Measurements from ENCODE around the gene TAOK3. TPM values are rescaled to one million over a fixed set of nuclear protein-coding genes. Genes with fewer than 3 reads are reported as not detected.

The TAOK3 gene
- total and polyA plus RNA-seq, 10 of the 15 experiments (the other 5 are each of a cell fraction or from before 2014, with no cell fraction given), result 41.3 to 131 (median 57.8) TPM

DNA sequence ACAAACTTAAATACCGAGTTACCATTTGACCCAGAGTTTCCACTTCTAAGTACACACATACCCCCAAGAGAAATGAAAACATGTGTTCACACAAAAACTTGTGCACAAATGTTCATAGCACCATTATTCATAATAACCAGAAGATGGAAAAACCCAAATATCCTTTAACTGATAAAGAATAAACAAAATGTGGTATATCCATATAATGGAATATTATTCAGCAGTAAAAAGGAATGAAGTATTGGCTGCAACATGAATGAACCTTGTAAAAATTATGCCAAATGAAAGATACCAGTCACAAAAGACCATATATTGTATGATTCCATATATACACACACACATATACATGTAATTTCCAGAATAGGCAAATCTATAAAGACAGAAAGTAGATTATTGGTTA, 116.4 kb downstream of the TAOK3 start:
- ChIA-PET CTCF (interaction anchor here (0.6 kb wide), 1 partner anchor 23 kb away, joined by 3 read pairs; no protein-coding TSS in a partner anchor), SMC1A (ENCODE audit: uncharacterized antibody, unreplicated experiment) (no interaction called here), POLR2A (no interaction called here), RAD21 (ENCODE audit: unreplicated experiment) (interaction anchor here (1.0 kb wide), 1 partner anchor 119 kb away, joined by 4 read pairs; the partner anchor contains the start of gene SUDS3)
- 100% methylated on average over 1 of the region's 1 CpG for WGBS (ENCODE audit: insufficient coverage, insufficient replicate concordance, low lambda C conversion rate, missing lambda C conversion rate)
- Histone ChIP-seq H3K4me1 (ENCODE audit: control insufficient read depth, insufficient read depth, low read length) (no peaks in the 10 kb centered on the region), H3K79me2 (ENCODE audit: control insufficient read depth, insufficient read depth, low read length) (peaks cover 4% of the 10 kb centered on the region), H3K27ac (ENCODE audit: control insufficient read depth, insufficient read depth) (no peak overlapping the region), H3K4me2 (ENCODE audit: control insufficient read depth, insufficient read depth) (no peak overlapping the region), H4K20me1 (ENCODE audit: control insufficient read depth, insufficient read depth) (no peaks in the 10 kb centered on the region), H3K9ac (ENCODE audit: control insufficient read depth, insufficient read depth, low read length) (no peak overlapping the region), H3K27me3 (replicated peaks in 1 of 2; ENCODE audit: control insufficient read depth in 2 of 2, insufficient read depth in 2 of 2, low read length in 1 of 2) (no peaks in the 10 kb centered on the region), H3K36me3 (ENCODE audit: control insufficient read depth in 2 of 2, insufficient read depth in 2 of 2, low read length in 1 of 2) (peaks cover 1 to 10% of the 10 kb centered on the region in 2 experiments; a peak in 3 of 4 replicates), H3K4me3 (no peak overlapping the region), H2AFZ (ENCODE audit: control insufficient read depth, low read depth, low read length) (no peak overlapping the region), H3K9me3 (replicated peaks; ENCODE audit: control insufficient read depth, insufficient read depth, low read length) (no peaks in the 10 kb centered on the region; the same call in 2 of the 3 replicates)
- TF ChIP-seq NR2F1 (conservative IDR thresholded peaks at IDR 0.05) (no peak), FOXM1 (IDR thresholded peaks at IDR 0.05; ENCODE audit: low read depth, low read length) (no peak), CBFB (IDR thresholded peaks at IDR 0.05; ENCODE audit: low read depth) (no peak), RAD21 (IDR thresholded peaks at IDR 0.05; ENCODE audit: insufficient read depth, low read depth, low read length) (no peak), ZNF622 (IDR thresholded peaks at IDR 0.05) (no peak), SPI1 (IDR thresholded peaks at IDR 0.05; ENCODE audit: borderline replicate concordance, insufficient read depth, low read depth, low read length) (no peak), ZNF24 (IDR thresholded peaks at IDR 0.05) (no peak)
- TF ChIP-seq, protein P1, sequence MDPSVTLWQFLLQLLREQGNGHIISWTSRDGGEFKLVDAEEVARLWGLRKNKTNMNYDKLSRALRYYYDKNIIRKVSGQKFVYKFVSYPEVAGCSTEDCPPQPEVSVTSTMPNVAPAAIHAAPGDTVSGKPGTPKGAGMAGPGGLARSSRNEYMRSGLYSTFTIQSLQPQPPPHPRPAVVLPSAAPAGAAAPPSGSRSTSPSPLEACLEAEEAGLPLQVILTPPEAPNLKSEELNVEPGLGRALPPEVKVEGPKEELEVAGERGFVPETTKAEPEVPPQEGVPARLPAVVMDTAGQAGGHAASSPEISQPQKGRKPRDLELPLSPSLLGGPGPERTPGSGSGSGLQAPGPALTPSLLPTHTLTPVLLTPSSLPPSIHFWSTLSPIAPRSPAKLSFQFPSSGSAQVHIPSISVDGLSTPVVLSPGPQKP (IDR thresholded peaks at IDR 0.05; ENCODE audit: low read depth, low read length), result no peak
- TF ChIP-seq, protein P2, sequence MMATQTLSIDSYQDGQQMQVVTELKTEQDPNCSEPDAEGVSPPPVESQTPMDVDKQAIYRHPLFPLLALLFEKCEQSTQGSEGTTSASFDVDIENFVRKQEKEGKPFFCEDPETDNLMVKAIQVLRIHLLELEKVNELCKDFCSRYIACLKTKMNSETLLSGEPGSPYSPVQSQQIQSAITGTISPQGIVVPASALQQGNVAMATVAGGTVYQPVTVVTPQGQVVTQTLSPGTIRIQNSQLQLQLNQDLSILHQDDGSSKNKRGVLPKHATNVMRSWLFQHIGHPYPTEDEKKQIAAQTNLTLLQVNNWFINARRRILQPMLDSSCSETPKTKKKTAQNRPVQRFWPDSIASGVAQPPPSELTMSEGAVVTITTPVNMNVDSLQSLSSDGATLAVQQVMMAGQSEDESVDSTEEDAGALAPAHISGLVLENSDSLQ (IDR thresholded peaks at IDR 0.05), result no peak
- TF ChIP-seq, protein P3, sequence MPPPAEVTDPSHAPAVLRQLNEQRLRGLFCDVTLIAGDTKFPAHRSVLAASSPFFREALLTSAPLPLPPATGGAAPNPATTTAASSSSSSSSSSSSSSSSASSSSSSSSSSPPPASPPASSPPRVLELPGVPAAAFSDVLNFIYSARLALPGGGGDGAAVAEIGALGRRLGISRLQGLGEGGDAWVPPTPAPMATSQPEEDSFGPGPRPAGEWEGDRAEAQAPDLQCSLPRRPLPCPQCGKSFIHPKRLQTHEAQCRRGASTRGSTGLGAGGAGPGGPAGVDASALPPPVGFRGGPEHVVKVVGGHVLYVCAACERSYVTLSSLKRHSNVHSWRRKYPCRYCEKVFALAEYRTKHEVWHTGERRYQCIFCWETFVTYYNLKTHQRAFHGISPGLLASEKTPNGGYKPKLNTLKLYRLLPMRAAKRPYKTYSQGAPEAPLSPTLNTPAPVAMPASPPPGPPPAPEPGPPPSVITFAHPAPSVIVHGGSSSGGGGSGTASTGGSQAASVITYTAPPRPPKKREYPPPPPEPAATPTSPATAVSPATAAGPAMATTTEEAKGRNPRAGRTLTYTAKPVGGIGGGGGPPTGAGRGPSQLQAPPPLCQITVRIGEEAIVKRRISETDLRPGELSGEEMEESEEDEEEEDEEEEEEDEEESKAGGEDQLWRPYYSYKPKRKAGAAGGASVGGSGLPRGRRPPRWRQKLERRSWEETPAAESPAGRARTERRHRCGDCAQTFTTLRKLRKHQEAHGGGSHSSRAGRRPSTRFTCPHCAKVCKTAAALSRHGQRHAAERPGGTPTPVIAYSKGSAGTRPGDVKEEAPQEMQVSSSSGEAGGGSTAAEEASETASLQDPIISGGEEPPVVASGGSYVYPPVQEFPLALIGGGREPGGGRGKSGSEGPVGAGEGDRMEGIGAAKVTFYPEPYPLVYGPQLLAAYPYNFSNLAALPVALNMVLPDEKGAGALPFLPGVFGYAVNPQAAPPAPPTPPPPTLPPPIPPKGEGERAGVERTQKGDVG (CRISPR knock-in tag; IDR thresholded peaks at IDR 0.05), result no peak
- intact Hi-C loops (cut with micrococcal nuclease; ENCODE audit: unreplicated experiment), result no loop called here
- FAIRE-seq (no peak), ATAC-seq (no peak), DNase-seq (ENCODE audit: low read depth, low spot score) (no peak)
- in situ Hi-C loops (cut with MboI), result no loop called here
- no TSS peak for BruUV-seq (replicated peaks)
